ENCODE measurements around the gene FERMT3.

The FERMT3 gene

DNA sequence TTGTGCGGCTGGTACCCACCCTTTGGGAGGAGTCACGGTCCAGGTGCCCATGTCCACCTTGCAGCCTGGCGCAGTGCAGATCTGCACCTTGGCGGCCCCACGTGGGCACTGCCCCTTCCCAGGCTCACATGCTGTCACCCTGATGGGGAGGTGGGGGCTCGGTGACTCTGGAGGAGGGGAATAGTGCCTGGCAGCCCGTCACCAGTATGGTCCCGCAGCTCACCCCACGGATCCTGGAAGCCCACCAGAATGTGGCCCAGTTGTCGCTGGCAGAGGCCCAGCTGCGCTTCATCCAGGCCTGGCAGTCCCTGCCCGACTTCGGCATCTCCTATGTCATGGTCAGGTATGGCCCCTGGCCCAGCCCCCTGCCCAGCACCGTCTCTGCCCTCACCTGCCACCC, 14.3 kb downstream of the FERMT3 start:
- TF ChIP-seq, protein P1, sequence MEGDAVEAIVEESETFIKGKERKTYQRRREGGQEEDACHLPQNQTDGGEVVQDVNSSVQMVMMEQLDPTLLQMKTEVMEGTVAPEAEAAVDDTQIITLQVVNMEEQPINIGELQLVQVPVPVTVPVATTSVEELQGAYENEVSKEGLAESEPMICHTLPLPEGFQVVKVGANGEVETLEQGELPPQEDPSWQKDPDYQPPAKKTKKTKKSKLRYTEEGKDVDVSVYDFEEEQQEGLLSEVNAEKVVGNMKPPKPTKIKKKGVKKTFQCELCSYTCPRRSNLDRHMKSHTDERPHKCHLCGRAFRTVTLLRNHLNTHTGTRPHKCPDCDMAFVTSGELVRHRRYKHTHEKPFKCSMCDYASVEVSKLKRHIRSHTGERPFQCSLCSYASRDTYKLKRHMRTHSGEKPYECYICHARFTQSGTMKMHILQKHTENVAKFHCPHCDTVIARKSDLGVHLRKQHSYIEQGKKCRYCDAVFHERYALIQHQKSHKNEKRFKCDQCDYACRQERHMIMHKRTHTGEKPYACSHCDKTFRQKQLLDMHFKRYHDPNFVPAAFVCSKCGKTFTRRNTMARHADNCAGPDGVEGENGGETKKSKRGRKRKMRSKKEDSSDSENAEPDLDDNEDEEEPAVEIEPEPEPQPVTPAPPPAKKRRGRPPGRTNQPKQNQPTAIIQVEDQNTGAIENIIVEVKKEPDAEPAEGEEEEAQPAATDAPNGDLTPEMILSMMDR (IDR thresholded peaks at IDR 0.05; ENCODE audit: insufficient read depth, low read depth, low read length, missing control alignments): no peak

DNA sequence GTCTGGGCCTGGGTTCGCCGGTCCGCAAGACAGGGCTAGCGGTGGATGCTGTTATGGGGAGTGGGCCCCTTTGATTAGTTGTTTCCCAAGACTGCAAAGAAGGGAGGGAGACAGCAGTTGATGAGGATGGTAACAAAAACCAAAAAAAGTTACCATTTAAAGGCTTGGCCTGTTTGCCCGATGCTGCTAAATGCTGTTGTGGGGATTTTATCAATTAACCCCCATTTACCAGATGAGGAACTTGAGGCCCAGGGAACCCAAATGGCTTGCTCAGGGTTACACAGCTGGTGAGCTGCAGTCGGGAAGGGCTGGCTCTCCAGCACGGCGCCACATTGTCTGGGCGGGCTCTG, 16.1 kb downstream of the FERMT3 start:
- H3K4me3 ChIP-seq (ENCODE audit: low read depth, low read length): no peak overlapping the region
- TF ChIP-seq, protein P1 (IDR thresholded peaks at IDR 0.05; ENCODE audit: insufficient read depth, low read depth, low read length, missing control alignments): no peak
- DNase-seq (ENCODE audit: low read depth): peak; percentile 10

More for the DNA sequence above, 14.3 kb downstream of the FERMT3 start:
- H3K4me3 ChIP-seq (ENCODE audit: low read depth, low read length): no peak overlapping the region
- DNase-seq (ENCODE audit: low read depth): no peak

DNA sequence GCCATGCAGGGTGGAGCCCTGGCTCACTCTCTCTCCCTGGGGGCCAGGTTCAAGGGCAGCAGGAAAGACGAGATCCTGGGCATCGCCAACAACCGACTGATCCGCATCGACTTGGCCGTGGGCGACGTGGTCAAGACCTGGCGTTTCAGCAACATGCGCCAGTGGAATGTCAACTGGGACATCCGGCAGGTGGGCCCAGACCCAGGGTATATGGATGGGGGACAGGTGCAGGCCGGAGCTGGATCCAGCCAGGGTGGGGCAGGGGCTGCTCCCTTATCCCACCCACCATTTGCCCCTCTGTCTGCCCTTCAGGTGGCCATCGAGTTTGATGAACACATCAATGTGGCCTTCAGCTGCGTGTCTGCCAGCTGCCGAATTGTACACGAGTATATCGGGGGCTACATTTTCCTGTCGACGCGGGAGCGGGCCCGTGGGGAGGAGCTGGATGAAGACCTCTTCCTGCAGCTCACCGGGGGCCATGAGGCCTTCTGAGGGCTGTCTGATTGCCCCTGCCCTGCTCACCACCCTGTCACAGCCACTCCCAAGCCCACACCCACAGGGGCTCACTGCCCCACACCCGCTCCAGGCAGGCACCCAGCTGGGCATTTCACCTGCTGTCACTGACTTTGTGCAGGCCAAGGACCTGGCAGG, 16.6 kb downstream of the FERMT3 start:
- no peak for DNase-seq (ENCODE audit: low read depth)
- no peak overlapping the region for H3K4me3 ChIP-seq (ENCODE audit: low read depth, low read length)
- TF ChIP-seq, protein P1 (IDR thresholded peaks at IDR 0.05; ENCODE audit: insufficient read depth, low read depth, low read length, missing control alignments): no peak

DNA sequence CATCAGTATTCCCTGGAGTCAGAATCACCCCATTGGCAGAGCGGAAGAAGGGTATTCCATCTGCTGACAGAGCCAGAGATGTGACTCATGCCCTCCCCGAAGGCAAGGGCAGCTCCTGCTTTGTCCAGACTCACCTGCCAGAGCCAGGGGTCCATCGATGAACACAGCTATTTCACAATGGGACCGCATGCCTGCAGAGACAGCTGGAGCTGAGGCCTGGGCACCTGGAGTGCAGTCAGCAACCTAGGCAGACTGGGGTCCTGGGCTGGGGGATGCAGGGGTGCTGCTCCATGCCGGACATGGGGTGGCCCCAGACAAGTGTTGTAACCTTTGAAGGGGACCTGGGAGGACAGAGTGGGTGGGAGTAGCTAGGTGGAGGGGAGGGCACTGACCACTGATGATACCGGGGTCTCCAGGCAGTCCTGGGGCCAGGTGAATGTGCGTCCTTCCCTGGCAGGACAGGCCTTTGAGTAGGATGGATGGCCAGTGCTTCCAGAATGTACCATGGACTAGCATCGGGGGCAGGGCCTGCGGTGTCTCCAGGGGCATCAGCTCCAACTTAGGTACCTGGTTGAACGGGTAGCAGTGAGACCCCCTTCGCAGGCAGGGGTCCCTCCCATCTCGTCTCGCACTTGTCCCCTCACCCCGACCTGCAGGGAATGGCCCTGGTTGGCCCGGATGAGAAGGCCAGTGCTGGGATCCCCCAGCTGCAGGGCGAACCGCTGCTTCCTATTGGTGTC, 17.8 kb downstream of the FERMT3 start:
- DNase-seq (ENCODE audit: low read depth): no peak
- TF ChIP-seq, protein P1 (IDR thresholded peaks at IDR 0.05; ENCODE audit: insufficient read depth, low read depth, low read length, missing control alignments): no peak
- H3K4me3 ChIP-seq (ENCODE audit: low read depth, low read length): peak overlapping the region; percentile 94

DNA sequence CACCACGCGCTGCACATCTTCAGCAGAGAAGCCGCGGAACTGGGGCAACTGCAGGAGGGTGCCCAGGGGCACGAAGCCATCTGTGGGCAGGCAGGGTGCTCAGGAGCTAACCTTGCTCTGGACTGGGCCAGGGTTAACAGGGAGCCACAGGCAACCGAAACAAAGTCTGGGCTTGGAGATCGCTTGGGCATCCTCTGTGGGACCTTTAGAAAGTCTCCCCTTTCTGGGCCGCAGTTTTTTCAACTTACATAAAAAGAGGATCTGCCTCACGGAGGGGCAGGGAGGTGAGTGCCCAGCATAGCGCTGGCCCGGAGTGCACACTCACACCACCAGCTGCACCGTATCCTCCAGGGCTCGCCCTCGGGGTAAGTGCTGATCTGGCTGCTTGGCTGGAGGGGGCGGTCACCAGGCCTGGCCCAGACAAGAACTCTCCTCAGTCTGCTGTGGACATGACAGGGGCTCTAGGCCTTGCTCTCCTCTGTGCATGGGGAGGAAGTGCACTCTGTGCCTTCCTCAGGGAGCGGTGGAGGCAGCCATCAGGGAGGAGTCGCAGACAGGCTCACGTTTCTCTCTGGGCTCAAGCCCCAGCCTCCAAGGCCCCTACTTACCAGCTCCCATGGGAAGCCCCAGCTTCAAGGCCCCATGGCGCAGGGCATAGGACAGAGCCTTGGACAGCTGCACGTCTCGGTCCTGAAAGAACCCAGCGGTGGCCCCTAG, 18.5 kb downstream of the FERMT3 start:
- peak overlapping the region; percentile 94 for H3K4me3 ChIP-seq (ENCODE audit: low read depth, low read length)
- TF ChIP-seq, protein P1 (IDR thresholded peaks at IDR 0.05; ENCODE audit: insufficient read depth, low read depth, low read length, missing control alignments): no peak
- peak; percentile 37 for DNase-seq (ENCODE audit: low read depth)

DNA sequence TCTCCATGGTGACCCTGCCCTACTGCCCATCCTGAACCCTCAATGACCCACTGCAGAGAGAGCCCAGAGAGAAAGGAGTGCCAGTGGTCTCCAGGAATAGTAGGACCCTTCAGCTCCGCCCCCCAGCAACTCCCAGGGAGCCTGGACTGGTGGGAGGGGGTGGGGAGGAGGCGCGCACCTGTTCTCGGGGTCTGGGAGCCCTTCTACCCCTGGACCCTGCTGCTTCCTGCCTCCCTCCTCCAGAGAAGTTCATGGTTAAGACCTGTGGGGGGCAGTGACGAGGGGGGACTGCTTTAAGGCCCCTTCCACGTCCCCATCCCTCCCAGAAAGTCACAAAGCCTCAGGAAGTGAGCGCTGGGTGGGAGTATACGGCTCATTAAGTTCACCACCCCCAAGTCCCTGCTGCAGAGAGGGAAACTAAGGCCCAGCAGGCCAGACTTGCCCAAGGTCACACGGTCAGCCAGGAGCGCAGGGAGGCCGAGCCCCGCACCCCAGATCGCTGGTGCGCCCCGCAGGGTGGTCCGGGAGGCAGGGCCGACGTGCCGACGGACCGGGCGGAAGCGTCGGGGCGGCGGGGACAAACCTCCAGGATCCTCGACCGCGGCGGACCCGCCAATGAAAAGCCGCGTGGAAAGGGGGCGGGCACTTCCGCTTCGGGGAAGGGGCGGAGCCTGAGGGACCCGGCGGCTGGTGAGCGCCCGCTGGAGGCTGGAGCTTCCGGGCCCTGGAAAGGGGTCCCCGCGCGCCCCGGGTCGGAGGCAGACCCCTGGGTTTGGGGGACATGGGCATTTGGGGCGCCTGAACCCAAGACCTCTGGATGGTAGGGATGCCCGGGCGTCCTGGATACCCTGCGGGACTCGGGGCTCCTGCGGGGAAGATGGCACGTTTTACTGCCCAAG, 19.3 kb downstream of the FERMT3 start, which contains the start of the genes NUDT22 and TRPT1:
NUDT22 (plus strand) TSS at position 667 of the 899 bp plus-strand sequence. CDS start 379 bp downstream, outside the sequence.
TRPT1 (minus strand) TSS at position 579 of the 899 bp plus-strand sequence; CDS start at position 253, 326 bp downstream.
- TF ChIP-seq, protein P1 (IDR thresholded peaks at IDR 0.05; ENCODE audit: insufficient read depth, low read depth, low read length, missing control alignments): peak; percentile 39
- peak within 1 kb of the TSS; percentile 94 for H3K4me3 ChIP-seq (ENCODE audit: low read depth, low read length)
- DNase-seq (ENCODE audit: low read depth): peak; percentile 92
